ENCODE results near the gene BCCIP. TPM values are rescaled to one million over a fixed set of nuclear protein-coding genes. Genes with fewer than 3 reads are reported as not detected.

BCCIP gene
- total and polyA plus RNA-seq, 2 of the 8 experiments (the other 6 are each of a cell fraction or from before 2014, with no cell fraction given), result 33.9 to 120 TPM

GRCh38 chr10:125845617-125846016, 22.3 kb downstream of the BCCIP start:
- Histone ChIP-seq H2BK12ac (ENCODE audit: low read depth, low read length) (no peak overlapping the region), H3K36me3 (ENCODE audit: control insufficient read depth in 2 of 4, insufficient read depth in 4 of 4, low read length in 3 of 4) (peaks cover 3 to 14% (median 8%) of the 10 kb centered on the region in 4 experiments), H3K79me1 (ENCODE audit: low read depth, low read length) (no peaks in the 10 kb centered on the region), H3K4me1 (replicated peaks in 1 of 4; ENCODE audit: control insufficient read depth in 3 of 4, insufficient read depth in 4 of 4, low read length in 3 of 4) (no peaks in the 10 kb centered on the region), H4K20me1 (replicated peaks in 1 of 2; ENCODE audit: control insufficient read depth in 1 of 2, insufficient read depth in 2 of 2, low read length in 2 of 2) (peaks cover 0 to 1% of the 10 kb centered on the region in 2 experiments), H2AFZ (ENCODE audit: low read length) (no peak overlapping the region), H4K8ac (ENCODE audit: extremely low read depth, insufficient read depth, low read length) (no peak overlapping the region), H3K56ac (replicated peaks; ENCODE audit: insufficient read length, low read depth, low read length) (no peak overlapping the region), H3K27ac (ENCODE audit: low read depth, low read length) (no peak overlapping the region), H4K5ac (ENCODE audit: insufficient read length, low read depth, low read length) (no peak overlapping the region), H3K23ac (ENCODE audit: insufficient read length) (no peak overlapping the region), H3K4me3 (ENCODE audit: extremely low read depth in 1 of 4, insufficient read depth in 2 of 4, low read depth in 3 of 4, low read length in 4 of 4) (no peak overlapping the region), H3K27me3 (replicated peaks in 1 of 4; ENCODE audit: control insufficient read depth in 3 of 4, extremely low read depth in 1 of 4, insufficient read depth in 3 of 4, low read length in 3 of 4) (no peaks in the 10 kb centered on the region), H2BK15ac (ENCODE audit: low read length) (no peak overlapping the region), H3K9ac (replicated peaks in 1 of 4; ENCODE audit: extremely low read depth in 1 of 4, low read depth in 3 of 4, low read length in 3 of 4) (no peak overlapping the region), H3K9me3 (ENCODE audit: insufficient read depth in 2 of 2, low read depth in 1 of 2, low read length in 1 of 2) (no peaks in the 10 kb centered on the region), H3K79me2 (ENCODE audit: control insufficient read depth in 1 of 2, insufficient read depth in 2 of 2, low read length in 2 of 2) (no peaks in the 10 kb centered on the region), H2BK120ac (replicated peaks; ENCODE audit: low read depth, low read length) (no peak overlapping the region), H3K23me2 (ENCODE audit: low read depth, low read length) (no peaks in the 10 kb centered on the region), H3K4me2 (ENCODE audit: insufficient read depth in 1 of 2, low read depth in 2 of 2, low read length in 2 of 2) (no peak overlapping the region), H4K91ac (replicated peaks; ENCODE audit: insufficient read length, low read length) (no peak overlapping the region), H2BK5ac (ENCODE audit: low read depth, low read length) (no peak overlapping the region), H3K14ac (ENCODE audit: insufficient read length) (no peak overlapping the region), H3K18ac (ENCODE audit: extremely low read depth, low read length) (no peak overlapping the region), H3K4ac (replicated peaks; ENCODE audit: insufficient read length, low read depth, low read length) (no peak overlapping the region), H2AK5ac (ENCODE audit: low read depth, low read length) (no peak overlapping the region), H2BK20ac (ENCODE audit: low read length) (no peak overlapping the region)
- WGBS, 2 experiments (ENCODE audit: extremely low coverage in 1 of 2, insufficient coverage in 1 of 2, insufficient read length in 1 of 2, insufficient replicate concordance in 2 of 2, low coverage in 1 of 2, low lambda C conversion rate in 2 of 2, missing lambda C conversion rate in 1 of 2), result 92% methylated on average over 11 of the region's 11 CpGs; no CpG with 5 or more reads in 1 of the 2 experiments
- DNase-seq (ENCODE audit: low read depth in 1 of 2, low spot score in 2 of 2) (no peak), FAIRE-seq (no peak)
- ChIA-PET CTCF (ENCODE audit: partially characterized antibody) (interaction anchor here (0.6 to 0.9 kb wide), 2 partner anchors 23 to 276 kb away, joined by 3 read pairs; no protein-coding TSS in a partner anchor), POLR2A (ENCODE audit: partially characterized antibody) (no interaction called here)
- TF ChIP-seq SUZ12 (IDR thresholded peaks at IDR 0.05; ENCODE audit: low read length) (no peak), ZNF274 (IDR thresholded peaks at IDR 0.05; ENCODE audit: borderline replicate concordance, extremely low read depth, low read length) (no peak), JUND (IDR thresholded peaks at IDR 0.05; ENCODE audit: low read length) (no peak), FOSL1 (IDR thresholded peaks at IDR 0.05; ENCODE audit: insufficient read depth, low read depth, low read length) (no peak), HDAC2 (IDR thresholded peaks at IDR 0.05; ENCODE audit: borderline replicate concordance in 1 of 2, low read depth in 2 of 2, low read length in 2 of 2) (no peak), NANOG (IDR thresholded peaks at IDR 0.05; ENCODE audit: insufficient read depth, low read depth, low read length, poor library complexity, severe bottlenecking) (no peak), POLR2AphosphoS5 (IDR thresholded peaks at IDR 0.05; ENCODE audit: low read depth, low read length) (no peak), TAF7 (optimal IDR thresholded peaks at IDR 0.05; ENCODE audit: borderline replicate concordance, low read depth, low read length) (no peak), ATF3 (IDR thresholded peaks at IDR 0.05; ENCODE audit: insufficient read depth, low read depth, low read length) (no peak), EZH2 (IDR thresholded peaks at IDR 0.05; ENCODE audit: low read depth, low read length, severe bottlenecking) (no peak), BRCA1 (IDR thresholded peaks at IDR 0.05; ENCODE audit: low read depth, low read length) (no peak), KDM4A (IDR thresholded peaks at IDR 0.05; ENCODE audit: low read depth, low read length, severe bottlenecking) (no peak), BACH1 (IDR thresholded peaks at IDR 0.05; ENCODE audit: low read length) (no peak), SP2 (IDR thresholded peaks at IDR 0.05; ENCODE audit: low read length) (no peak)

Measured in H1 (cell line).